Spleen (tissue), 11 donors: ENCODE data around the gene DBT. TPM values are rescaled to one million over a fixed set of nuclear protein-coding genes. Genes with fewer than 3 reads are reported as not detected.
A peak's percentile ranks its signal among the peaks of the same experiment; 100 is the strongest.

Experiments
- DNase-seq: peaks from one replicate; pipeline ENCODE4 v3.0.0-alpha.2; 2020
- H3K27ac ChIP-seq, 8 donors: fragments of 200-600 bp; sonication (generic) in 7 of 8; 1 replicate in 4 of 8; 2 replicates in 4 of 8; pipeline versions ENCODE4 v1.5.0 to v1.8.0; 2016 to 2021; ENCODE audit warnings: inconsistent platforms in 4 of 8, mild to moderate bottlenecking in 4 of 8, moderate library complexity in 1 of 8
- H3K27me3 ChIP-seq, 7 donors: fragments of 200-600 bp; sonication (generic) in 6 of 7; replicated peaks in 1 of 7; 1 replicate in 4 of 7; 2 replicates in 3 of 7; pipeline versions ENCODE4 v1.5.0 to v1.8.0; 2016 to 2021; ENCODE audit warnings: inconsistent platforms in 3 of 7, mild to moderate bottlenecking in 1 of 7
- H3K36me3 ChIP-seq, 6 donors: fragments of 200-600 bp; sonication (generic) in 5 of 6; 1 replicate in 4 of 6; 2 replicates in 2 of 6; pipeline versions ENCODE4 v1.5.0 to v1.8.0; 2016 to 2021; ENCODE audit warnings: inconsistent platforms in 2 of 6
- H3K4me1 ChIP-seq, 6 donors: fragments of 200-600 bp; sonication (generic) in 5 of 6; 1 replicate in 3 of 6; 2 replicates in 3 of 6; pipeline versions ENCODE4 v1.5.0 to v1.8.0; 2016 to 2021; ENCODE audit warnings: inconsistent platforms in 3 of 6
- H3K4me3 ChIP-seq, 8 donors: fragments of 200-600 bp; sonication (generic) in 7 of 8; 1 replicate in 4 of 8; 2 replicates in 4 of 8; pipeline versions ENCODE4 v1.5.0 to v1.8.0; 2016 to 2021; ENCODE audit warnings: inconsistent platforms in 4 of 8, mild to moderate bottlenecking in 4 of 8, moderate library complexity in 2 of 8
- H3K9me3 ChIP-seq, 8 donors: fragments of 200-600 bp; sonication (generic) in 7 of 8; 1 replicate in 4 of 8; 2 replicates in 4 of 8; pipeline versions ENCODE4 v1.5.0 to v1.8.0; 2016 to 2021; ENCODE audit warnings: inconsistent platforms in 4 of 8
- CTCF ChIP-seq, 11 experiments: fragments of 200-600 bp in 7 of 11; fragments of 450-650 bp in 4 of 11; sonication (generic) in 4 of 11; IDR thresholded peaks in 8 of 11; conservative IDR thresholded peaks in 3 of 11; 1 replicate in 7 of 11; 2 replicates in 4 of 11; pipeline versions ENCODE4 v1.4.0 to v1.8.0; 2016 to 2021; ENCODE audit warnings: antibody characterized with exemption in 11 of 11, inconsistent platforms in 4 of 11, mild to moderate bottlenecking in 1 of 11
- POLR2A ChIP-seq, 3 donors: fragments of 450-650 bp; IDR thresholded peaks; one replicate each; pipeline ENCODE4 v1.5.1; 2017; ENCODE audit warnings: antibody characterized with exemption in 3 of 3, mild to moderate bottlenecking in 1 of 3
- POLR2AphosphoS5 ChIP-seq, 3 donors: sonication (generic); formaldehyde crosslinking; IDR thresholded peaks; one replicate each; pipeline ENCODE4 v1.5.1; 2017; ENCODE audit warnings: antibody characterized with exemption in 3 of 3
- WGBS, 5 donors: extraction: QIAGEN DNeasy Blood & Tissue Kit in 3 of 5; methylation state at CpG; one replicate each; pipeline versions ENCODE4 v1.1.5 to v1.1.7; 2013 to 2018; 5-methylcytosine and 5-hydroxymethylcytosine counted together
- intact Hi-C: fragments of 100-400 bp; cut with DNase I; formaldehyde crosslinking; loops from one replicate; pipeline ENCODE4 v1.15.0; 2023; ENCODE audit warnings: low total_unique reads
- polyA plus RNA-seq, 3 donors: library from polyadenylated mRNA; stranded (reverse); fragments of 200-250 nt; gene quantifications; one replicate each; pipeline ENCODE4 v1.2.1, GENCODE V29; 2013
- total RNA-seq, 7 donors: library from RNA; depleted of rRNA in 3 of 7; stranded (reverse); fragments of >200 nt in 3 of 7; fragmentation: NEBNext Ultra II Directional in 4 of 7; extraction: Animal tissue kit (Norgen Biotek cat#: 25700) in 4 of 7; gene quantifications; one replicate each; pipeline versions ENCODE4 v1.1.0 to v1.2.1, GENCODE V29; 2016 to 2021
- donor health status: healthy with polysubstance abuse.
- donor health status: DM: no; HTN: no; CAD: no; lungs with moderate emphysema.
- donor health status: DM: no; HTN: no; CAD: no.
- donor health status: Bipolar disorder and iron deficiency.
- donor health status: healthy.
- donor health status: DM: no; HTN: no; CAD: no.
- donor health status: DM: yes; HTN: yes; CAD: no.

DBT gene
- total and polyA plus RNA-seq, 10 donors = 1.8 to 13.4 (median 6.8) TPM

- H3K4me1 ChIP-seq = no peaks in the 10 kb centered on the region
- 86 to 95% (median 92%) methylated on average over 5 of the region's 5 CpGs for WGBS, 5 donors
- no peak for DNase-seq
- no peak for TF ChIP-seq POLR2AphosphoS5 (IDR thresholded peaks at IDR 0.05)
- no peak for TF ChIP-seq POLR2A (IDR thresholded peaks at IDR 0.05)
- TF ChIP-seq CTCF (IDR thresholded peaks at IDR 0.05 in 8 of 11, conservative IDR thresholded peaks at IDR 0.05 in 3 of 11) = no peak
- no peak overlapping the region for H3K4me3 ChIP-seq
- intact Hi-C loops = no loop called here
- H3K36me3 ChIP-seq = no peaks in the 10 kb centered on the region
- no peaks in the 10 kb centered on the region for H3K27me3 ChIP-seq
- H3K27ac ChIP-seq = no peak overlapping the region
- H3K9me3 ChIP-seq = no peaks in the 10 kb centered on the region
Measured at GRCh38 chr1:100164702-100165101, 84.9 kb downstream of the DBT start.

GRCh38 chr1:100164216-100164615, 85.4 kb downstream of the DBT start:
- H3K9me3 ChIP-seq = no peaks in the 10 kb centered on the region
- 83 to 88% (median 88%) methylated on average over 2 of the region's 2 CpGs for WGBS, 5 donors
- H3K36me3 ChIP-seq = no peaks in the 10 kb centered on the region
- TF ChIP-seq POLR2AphosphoS5 (IDR thresholded peaks at IDR 0.05) = no peak
- TF ChIP-seq POLR2A (IDR thresholded peaks at IDR 0.05) = no peak
- no peak for TF ChIP-seq CTCF (IDR thresholded peaks at IDR 0.05 in 8 of 11, conservative IDR thresholded peaks at IDR 0.05 in 3 of 11)
- DNase-seq = no peak
- H3K27me3 ChIP-seq = no peaks in the 10 kb centered on the region
- no peaks in the 10 kb centered on the region for H3K4me1 ChIP-seq
- no peak overlapping the region for H3K4me3 ChIP-seq
- H3K27ac ChIP-seq = no peak overlapping the region
- intact Hi-C loops = no loop called here

- H3K9me3 ChIP-seq = no peaks in the 10 kb centered on the region
- H3K27me3 ChIP-seq = no peaks in the 10 kb centered on the region
- TF ChIP-seq POLR2A (IDR thresholded peaks at IDR 0.05) (no peak), POLR2AphosphoS5 (IDR thresholded peaks at IDR 0.05) (no peak), CTCF (IDR thresholded peaks at IDR 0.05 in 8 of 11, conservative IDR thresholded peaks at IDR 0.05 in 3 of 11) (no peak)
- no peak for DNase-seq
- H3K4me3 ChIP-seq = no peak overlapping the region
- intact Hi-C loops = no loop called here
- H3K36me3 ChIP-seq = no peaks in the 10 kb centered on the region
- no peak overlapping the region for H3K27ac ChIP-seq
- no peaks in the 10 kb centered on the region for H3K4me1 ChIP-seq
Measured at GRCh38 chr1:100162881-100163280, 86.8 kb downstream of the DBT start.

- intact Hi-C loops = no loop called here
- TF ChIP-seq POLR2AphosphoS5 (IDR thresholded peaks at IDR 0.05) = no peak
- no peak for TF ChIP-seq CTCF (IDR thresholded peaks at IDR 0.05 in 8 of 11, conservative IDR thresholded peaks at IDR 0.05 in 3 of 11)
- TF ChIP-seq POLR2A (IDR thresholded peaks at IDR 0.05) = no peak
- no peaks in the 10 kb centered on the region for H3K27me3 ChIP-seq
- H3K36me3 ChIP-seq = peaks cover 0 to 37% (median 23%) of the 10 kb centered on the region in 6 donors
- no peak for DNase-seq
- peak overlapping the region in 2 of 8 donors; percentile 31 to 33 for H3K27ac ChIP-seq
- H3K9me3 ChIP-seq = no peaks in the 10 kb centered on the region
- no peak overlapping the region for H3K4me3 ChIP-seq
- peaks cover 0 to 14% (median 10%) of the 10 kb centered on the region in 6 donors for H3K4me1 ChIP-seq
- WGBS, 5 donors = 49 to 59% (median 52%) methylated on average over 4 of the region's 4 CpGs
Measured at GRCh38 chr1:100152271-100152670, 97.4 kb downstream of the DBT start.
